ENCODE results near the gene COL2A1.
"Not testable (repeated sequence)": the region's sequence is repeated elsewhere in the genome, so short reads cannot be mapped to it uniquely, and the experiment has no call there.

Gene COL2A1

DNA sequence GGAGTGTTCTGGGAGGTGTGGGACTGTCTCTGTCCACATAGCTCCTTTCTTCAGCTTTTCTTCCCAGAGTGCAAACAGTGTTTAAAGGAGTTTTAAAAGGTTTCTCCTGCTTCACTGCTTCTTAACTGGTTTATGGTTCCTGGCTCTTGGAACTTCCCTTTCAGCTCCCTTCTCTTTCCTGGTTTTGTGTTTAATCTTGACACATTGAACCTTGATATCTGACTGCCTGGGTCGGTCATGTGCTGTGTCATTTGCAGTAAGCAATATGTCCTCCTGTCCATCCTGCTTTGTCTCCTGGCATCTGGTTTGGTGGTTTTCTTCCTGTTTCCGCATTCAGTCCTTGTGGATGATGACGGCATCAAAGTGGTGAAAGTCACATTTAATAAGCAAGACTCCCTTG, 38.7 kb downstream of the COL2A1 start:
- DNase-seq (ENCODE audit: insufficient read length) (no peak), FAIRE-seq (no peak)
- TF ChIP-seq POLR2AphosphoS5 (IDR thresholded peaks at IDR 0.05; ENCODE audit: low read depth, low read length): no peak
- TF ChIP-seq TAF1 (IDR thresholded peaks at IDR 0.05; ENCODE audit: borderline replicate concordance, low read depth, low read length): no peak
- TF ChIP-seq POLR2A (IDR thresholded peaks at IDR 0.05; ENCODE audit: low read depth, low read length): no peak

GRCh38 chr12:47964106-47964728, 40.1 kb downstream of the COL2A1 start:
- FAIRE-seq (peak; percentile 92), DNase-seq (ENCODE audit: insufficient read length) (no peak)
- no peak for TF ChIP-seq POLR2A (IDR thresholded peaks at IDR 0.05; ENCODE audit: low read depth, low read length)
- TF ChIP-seq POLR2AphosphoS5 (IDR thresholded peaks at IDR 0.05; ENCODE audit: low read depth, low read length): no peak
- no peak for TF ChIP-seq TAF1 (IDR thresholded peaks at IDR 0.05; ENCODE audit: borderline replicate concordance, low read depth, low read length)

DNA sequence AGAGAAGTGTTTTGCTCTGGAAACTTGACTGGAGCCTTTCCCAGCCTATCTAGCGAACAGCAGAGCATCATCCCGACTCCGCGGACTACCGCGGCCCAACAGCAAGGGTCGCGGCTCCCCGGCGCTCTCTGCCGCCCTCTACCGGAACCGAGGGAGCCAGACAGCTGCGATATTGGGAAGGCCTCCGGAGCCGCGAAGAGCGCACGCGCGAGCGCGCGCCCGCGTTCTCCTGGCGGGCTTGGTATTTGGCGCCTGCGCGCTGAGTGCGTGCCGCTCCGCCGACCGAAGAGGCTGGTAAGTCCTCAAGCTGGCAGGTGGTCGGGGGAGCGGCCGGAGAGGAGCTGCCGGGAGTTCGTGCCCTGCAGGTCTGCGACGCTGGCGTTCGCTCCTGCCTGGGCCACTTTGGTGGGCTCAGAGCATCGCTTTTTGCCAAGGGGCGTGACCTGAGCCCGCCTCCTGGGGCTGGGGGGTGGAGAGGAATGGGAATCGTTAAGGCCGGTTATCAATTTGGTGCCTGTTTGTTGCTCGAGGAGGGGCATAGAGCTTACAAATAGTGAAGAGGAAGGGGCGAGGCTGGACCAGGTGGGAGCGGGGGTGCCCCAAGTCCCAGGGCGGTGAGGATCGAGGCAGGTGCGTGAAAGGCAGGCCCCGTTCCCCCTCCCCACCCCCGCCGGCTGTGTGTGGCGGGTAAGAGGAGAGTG, 40.8 kb downstream of the COL2A1 start, which contains the start of gene TMEM106C:
Gene TMEM106C, plus strand, starts transcription at position 257 of the 701 bp plus-strand sequence. CDS start 641 bp downstream, outside the sequence.
- DNase-seq (ENCODE audit: insufficient read length) (peak; percentile 98), FAIRE-seq (peak; percentile 99)

DNA sequence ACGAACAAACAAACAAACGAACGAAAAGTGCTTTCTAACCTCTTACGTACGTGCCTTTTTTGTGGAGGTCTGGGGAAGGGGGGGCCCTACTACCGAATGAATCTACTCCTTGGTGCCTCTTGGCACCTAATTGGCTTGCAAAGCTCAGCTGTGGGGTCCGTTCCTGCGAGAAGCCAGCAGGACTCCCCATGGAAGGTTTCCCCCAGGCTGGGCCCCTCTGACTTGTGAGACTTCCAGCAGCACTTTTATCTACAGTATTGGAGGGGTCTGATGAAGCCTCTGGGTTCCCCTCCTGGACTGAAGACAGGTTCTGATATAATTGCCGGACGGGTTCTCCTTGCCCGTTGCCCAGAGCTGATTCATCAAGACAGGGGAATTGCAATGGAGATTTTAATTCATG, 42.1 kb downstream of the COL2A1 start:
- DNase-seq (ENCODE audit: insufficient read length) (no peak), FAIRE-seq (no peak)

More for the DNA sequence above, 40.8 kb downstream of the COL2A1 start, which contains the start of gene TMEM106C:
- TF ChIP-seq TAF1 (IDR thresholded peaks at IDR 0.05; ENCODE audit: borderline replicate concordance, low read depth, low read length) (0 out of 2 replicates have a peak, but pooled peaks have one; percentile 20), POLR2A (IDR thresholded peaks at IDR 0.05; ENCODE audit: low read depth, low read length) (peak; percentile 67; the same call in 1 of the 2 replicates), POLR2AphosphoS5 (IDR thresholded peaks at IDR 0.05; ENCODE audit: low read depth, low read length) (peak; percentile 26; the same call in 1 of the 2 replicates)

DNA sequence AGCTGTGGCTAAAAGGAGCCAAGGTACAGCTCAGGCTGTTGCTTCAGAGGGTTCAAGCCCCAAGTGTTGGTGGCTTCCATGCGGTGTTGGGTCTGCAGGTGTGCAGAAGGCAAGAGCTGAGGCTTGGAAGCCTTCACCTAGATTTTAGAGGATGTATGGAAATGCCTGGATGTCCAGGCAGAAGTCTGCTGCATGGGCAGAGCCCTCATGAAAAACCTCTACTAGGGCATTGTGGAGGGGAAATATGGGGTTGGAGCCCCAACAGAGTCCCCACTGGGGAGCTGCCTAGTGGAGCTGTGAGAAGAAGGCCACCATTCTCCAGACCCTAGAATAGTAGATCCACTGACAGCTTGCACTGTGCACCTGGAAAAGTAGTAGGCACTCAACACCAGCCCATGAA, 46.6 kb downstream of the COL2A1 start:
- not testable (repeated sequence) for FAIRE-seq; DNase-seq (ENCODE audit: insufficient read length)

More for the DNA sequence above, 42.1 kb downstream of the COL2A1 start:
- no peak for TF ChIP-seq POLR2A (IDR thresholded peaks at IDR 0.05; ENCODE audit: low read depth, low read length)
- no peak for TF ChIP-seq TAF1 (IDR thresholded peaks at IDR 0.05; ENCODE audit: borderline replicate concordance, low read depth, low read length)
- TF ChIP-seq POLR2AphosphoS5 (IDR thresholded peaks at IDR 0.05; ENCODE audit: low read depth, low read length): no peak

GRCh38 chr12:47955059-47955458, 49.2 kb downstream of the COL2A1 start:
- TF ChIP-seq POLR2A (IDR thresholded peaks at IDR 0.05; ENCODE audit: low read depth, low read length) (no peak), TAF1 (IDR thresholded peaks at IDR 0.05; ENCODE audit: borderline replicate concordance, low read depth, low read length) (no peak), POLR2AphosphoS5 (IDR thresholded peaks at IDR 0.05; ENCODE audit: low read depth, low read length) (no peak)
- DNase-seq (ENCODE audit: insufficient read length) (no peak), FAIRE-seq (no peak)

DNA sequence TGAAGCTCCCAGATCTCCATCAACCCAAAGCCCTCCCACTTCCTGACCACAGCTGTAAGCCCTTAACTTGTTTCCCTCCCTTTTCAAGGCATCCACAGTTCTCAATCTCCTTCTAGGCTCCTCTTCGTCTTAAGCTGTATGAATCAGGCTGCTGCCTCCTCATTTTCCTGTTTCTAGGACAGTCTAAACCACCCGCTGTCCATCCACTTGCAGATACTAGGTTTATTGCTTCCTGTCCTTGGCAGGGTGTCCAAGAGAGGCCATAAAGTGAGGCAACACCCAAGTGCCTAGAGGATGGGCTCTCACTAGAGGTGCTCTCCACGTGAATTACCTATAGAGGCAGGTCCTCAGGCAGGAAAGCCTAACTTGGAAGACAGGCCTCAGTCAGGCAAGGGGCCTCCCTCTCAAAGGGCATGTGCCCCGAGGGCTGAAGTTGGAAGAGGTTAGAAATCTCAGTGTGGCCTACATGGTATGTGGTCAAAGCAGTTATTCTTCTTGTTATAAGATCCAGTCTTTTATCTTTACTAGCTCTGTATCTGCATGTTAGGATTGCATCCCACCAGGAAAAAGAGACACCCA, 49.7 kb downstream of the COL2A1 start:
- TF ChIP-seq TAF1 (IDR thresholded peaks at IDR 0.05; ENCODE audit: borderline replicate concordance, low read depth, low read length): no peak
- TF ChIP-seq POLR2AphosphoS5 (IDR thresholded peaks at IDR 0.05; ENCODE audit: low read depth, low read length): no peak
- no peak for TF ChIP-seq POLR2A (IDR thresholded peaks at IDR 0.05; ENCODE audit: low read depth, low read length)
- FAIRE-seq (no peak), DNase-seq (ENCODE audit: insufficient read length) (no peak)

DNA sequence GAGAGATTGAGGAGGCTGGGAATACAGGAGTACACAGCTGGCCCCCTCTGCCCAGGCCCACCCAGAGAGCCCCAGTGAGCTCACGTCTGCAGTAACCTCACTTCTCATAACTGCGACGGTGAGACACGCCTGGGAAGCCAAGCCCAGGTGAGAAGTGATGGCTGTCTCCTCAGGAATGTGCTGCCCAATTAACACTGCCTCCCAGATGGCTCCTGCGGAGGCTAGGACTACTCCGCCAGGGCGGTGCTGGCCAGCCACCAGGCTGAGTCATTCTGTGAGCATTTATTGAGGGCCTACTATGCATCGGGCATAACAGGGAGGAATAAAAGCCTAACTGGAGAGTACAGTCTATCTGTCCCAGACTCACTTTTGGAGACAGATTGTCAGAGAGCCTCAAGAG, 50.2 kb downstream of the COL2A1 start:
- TF ChIP-seq POLR2AphosphoS5 (IDR thresholded peaks at IDR 0.05; ENCODE audit: low read depth, low read length) (no peak), POLR2A (IDR thresholded peaks at IDR 0.05; ENCODE audit: low read depth, low read length) (no peak), TAF1 (IDR thresholded peaks at IDR 0.05; ENCODE audit: borderline replicate concordance, low read depth, low read length) (no peak)
- FAIRE-seq: no peak
- DNase-seq (ENCODE audit: insufficient read length): no peak

GRCh38 chr12:47950856-47951468, 53.3 kb downstream of the COL2A1 start:
- no peak for DNase-seq (ENCODE audit: insufficient read length)
- no peak for FAIRE-seq
- TF ChIP-seq TAF1 (IDR thresholded peaks at IDR 0.05; ENCODE audit: borderline replicate concordance, low read depth, low read length): no peak
- no peak for TF ChIP-seq POLR2AphosphoS5 (IDR thresholded peaks at IDR 0.05; ENCODE audit: low read depth, low read length)
- TF ChIP-seq POLR2A (IDR thresholded peaks at IDR 0.05; ENCODE audit: low read depth, low read length): no peak

GRCh38 chr12:47949441-47950341, 54.6 kb downstream of the COL2A1 start:
- no peak for TF ChIP-seq POLR2A (IDR thresholded peaks at IDR 0.05; ENCODE audit: low read depth, low read length)
- TF ChIP-seq POLR2AphosphoS5 (IDR thresholded peaks at IDR 0.05; ENCODE audit: low read depth, low read length): no peak
- no peak for TF ChIP-seq TAF1 (IDR thresholded peaks at IDR 0.05; ENCODE audit: borderline replicate concordance, low read depth, low read length)
- DNase-seq (ENCODE audit: insufficient read length) (peak; percentile 76), FAIRE-seq (peak; percentile 30)

All from GM12892 (cell line).